NCI-H187 treated with DMSO at 0.1 percent for 48 hours (cell line): ENCODE data around the gene MTARC2.

Experiments
- DNase-seq: peaks from one replicate; lab custom pipeline; 2025; lab: John Stamatoyannopoulos, UW

Gene MTARC2

DNA sequence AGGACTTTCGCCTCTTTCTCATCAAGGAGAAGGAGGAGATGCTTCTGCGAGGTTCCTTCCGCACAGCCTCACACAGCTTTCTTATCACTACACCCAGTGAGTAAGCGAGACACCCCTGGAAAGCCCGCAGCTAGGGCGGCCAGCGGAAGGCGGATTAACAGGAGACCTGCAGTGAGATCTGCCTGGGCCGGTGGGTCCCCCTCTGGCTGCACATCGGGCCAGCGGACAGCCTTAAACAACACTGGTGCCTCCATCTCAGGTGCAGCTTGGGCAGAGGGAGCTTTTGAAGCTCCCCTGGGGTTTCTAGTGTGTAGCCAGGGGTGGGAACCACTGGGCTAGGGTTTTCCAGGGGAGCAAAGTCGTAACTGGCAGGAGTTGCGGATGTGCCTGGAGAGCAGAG is 21.1 kb downstream of the MTARC2 start:
- no peak for DNase-seq

DNA sequence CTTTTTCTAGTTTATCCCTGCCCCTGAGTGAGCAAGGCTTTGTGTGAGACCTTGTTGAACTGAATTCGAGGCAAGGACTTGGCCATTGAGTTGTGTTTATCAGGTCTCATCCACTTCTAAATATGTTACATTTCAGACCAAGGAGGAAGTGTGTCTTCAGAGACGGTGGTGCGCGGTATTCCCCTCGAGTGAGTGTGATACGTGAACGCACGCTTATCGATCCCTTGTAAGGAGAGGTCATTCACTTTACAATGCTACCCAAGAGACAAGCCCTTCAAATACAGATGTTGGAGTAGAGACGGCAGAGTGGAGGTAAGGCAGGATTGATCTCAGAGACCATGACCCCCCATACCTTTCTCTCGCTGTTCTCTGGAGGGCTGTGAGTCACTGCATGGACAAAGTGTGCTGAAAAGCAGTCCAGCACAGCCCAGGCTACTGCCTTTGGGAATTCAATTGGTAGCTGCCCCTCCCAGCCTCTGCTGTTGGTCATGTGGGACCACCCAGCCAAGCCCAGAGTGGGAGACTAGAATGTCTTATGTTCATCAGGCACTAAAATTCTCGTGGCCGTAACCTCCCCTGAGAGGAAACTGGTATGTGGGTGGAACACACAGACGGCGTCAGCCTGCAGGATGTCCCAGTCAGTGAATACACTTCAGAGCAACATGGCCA is 22.3 kb downstream of the MTARC2 start:
- no peak for DNase-seq

GRCh38 chr1:220772846-220773245 is 24.7 kb downstream of the MTARC2 start:
- DNase-seq = no peak

DNA sequence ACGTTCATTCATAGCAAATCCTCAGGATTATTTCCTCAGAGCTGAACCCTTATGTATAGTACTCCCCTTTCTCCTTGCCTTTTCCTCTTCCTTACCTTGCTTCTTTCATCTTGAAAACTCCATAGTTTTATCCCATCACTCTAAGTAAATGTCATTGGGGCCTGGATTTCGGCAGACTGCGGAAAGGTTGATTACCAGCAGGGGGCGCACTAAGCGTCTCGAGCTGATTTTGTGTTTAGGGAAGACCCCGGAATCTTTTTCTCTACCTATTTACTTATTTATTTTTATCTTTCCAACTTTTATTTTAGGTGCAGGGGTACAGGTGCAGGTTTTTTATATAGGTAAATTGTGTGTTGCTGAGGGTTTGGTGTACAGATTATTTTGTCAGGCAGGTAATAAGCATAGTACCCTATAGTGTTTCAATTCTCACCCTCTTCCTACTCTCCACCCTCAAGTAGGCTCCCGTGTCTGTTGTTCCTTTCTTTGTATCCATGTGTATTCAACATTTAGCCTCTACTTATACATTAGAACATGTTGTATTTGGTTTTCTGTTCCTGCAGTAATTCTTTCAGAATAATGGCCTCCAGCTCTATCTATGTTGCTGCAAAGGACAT is 27.2 kb downstream of the MTARC2 start:
- DNase-seq = no peak

- no peak for DNase-seq
Observed at GRCh38 chr1:220776254-220776653, 28.1 kb downstream of the MTARC2 start.

- DNase-seq = no peak
Observed at GRCh38 chr1:220776720-220777326, 28.7 kb downstream of the MTARC2 start.

DNA sequence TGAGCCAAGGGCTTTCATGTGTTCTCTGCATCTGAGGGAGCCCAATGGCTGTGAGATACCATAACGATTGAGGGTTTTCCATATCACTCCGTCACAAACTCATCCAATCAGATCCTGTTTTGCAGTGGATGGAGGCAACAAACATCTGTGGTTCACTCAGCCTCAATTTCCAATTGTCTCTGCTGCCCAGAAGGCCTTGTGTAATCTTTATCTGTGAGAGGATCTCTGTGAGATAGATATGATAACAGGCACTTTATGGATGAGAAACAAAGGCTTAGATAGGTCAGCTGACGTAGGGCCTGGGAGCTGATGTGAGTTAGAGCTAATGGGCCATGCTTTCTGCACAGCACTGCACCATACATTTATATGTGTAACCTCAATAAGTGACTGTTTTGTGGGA is 35.3 kb downstream of the MTARC2 start:
- DNase-seq = no peak

DNA sequence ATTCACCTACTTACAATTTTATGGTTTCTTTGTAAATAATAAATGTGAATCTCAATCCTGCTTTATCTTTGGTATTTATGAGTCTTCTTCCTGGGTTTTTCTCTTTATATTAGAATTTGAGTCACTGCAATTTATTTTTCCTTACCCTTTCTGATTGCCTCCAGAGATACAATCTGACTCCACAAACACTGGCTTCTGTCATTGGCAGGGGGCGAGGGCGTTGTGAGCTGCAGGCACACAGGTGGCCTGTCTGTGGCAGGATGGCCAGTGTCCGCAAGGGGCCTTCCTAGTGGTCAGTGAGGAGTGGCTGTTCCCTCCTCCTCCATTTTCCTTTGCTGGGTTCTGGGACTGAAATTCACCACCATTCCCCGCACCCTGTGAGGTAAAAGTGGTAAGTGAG is 36.6 kb downstream of the MTARC2 start:
- DNase-seq = no peak

DNA sequence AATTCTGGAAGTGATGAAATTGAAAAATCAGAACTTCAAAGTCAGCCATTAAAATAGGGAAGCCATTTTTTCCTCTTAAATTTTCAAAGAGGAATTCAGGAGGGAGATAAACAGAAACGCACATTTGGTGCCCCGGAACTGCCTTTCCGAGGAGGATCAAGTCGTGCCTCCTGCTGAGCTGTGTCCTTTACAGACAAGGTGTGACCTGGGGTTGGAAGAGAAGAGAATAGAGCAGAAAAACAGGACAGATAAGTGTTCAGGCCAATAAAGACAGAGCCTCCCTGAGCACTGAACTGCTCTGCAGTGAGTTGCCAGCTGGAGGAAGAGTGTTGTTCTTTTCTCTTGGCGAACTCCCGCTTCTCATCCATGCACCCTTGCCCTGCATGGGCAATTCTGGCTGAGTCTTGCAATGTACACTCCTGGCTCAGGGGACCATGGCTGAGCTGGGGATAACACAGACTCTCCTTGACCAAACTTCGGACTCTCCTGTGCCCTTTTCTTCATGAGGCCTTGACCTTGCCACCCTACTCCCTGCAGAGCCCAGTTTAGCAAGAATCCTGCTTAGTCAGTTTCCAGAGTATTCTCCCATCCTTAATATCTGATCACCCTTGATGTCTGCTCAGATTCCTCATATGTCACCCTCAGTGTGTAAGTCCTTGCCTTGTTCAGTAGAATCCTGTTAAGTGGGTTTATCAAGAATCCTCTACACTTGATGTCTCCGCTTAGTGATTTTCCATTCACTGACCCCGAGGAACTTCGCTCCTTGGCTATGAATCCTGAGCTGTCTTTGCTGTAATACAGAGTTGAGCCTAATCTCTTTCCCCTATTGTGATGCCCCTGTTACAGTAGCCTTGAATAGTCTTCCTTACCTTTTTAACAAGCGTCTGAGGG is 37.3 kb downstream of the MTARC2 start:
- no peak for DNase-seq

DNA sequence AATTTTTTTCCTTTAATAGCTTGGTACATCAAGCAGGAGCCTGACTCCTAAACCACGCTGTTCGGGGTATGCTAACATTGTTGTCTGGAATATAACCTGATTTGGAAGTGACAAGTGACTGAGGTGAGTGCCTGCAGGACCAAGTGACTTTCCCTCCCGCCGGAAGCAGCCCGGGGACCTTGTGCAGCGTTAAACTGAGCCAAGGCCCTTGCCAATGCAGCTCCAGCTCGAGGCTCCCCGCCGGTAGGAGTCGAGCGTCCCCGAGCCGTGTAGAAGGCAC is 37.9 kb downstream of the MTARC2 start:
- no peak for DNase-seq

DNA sequence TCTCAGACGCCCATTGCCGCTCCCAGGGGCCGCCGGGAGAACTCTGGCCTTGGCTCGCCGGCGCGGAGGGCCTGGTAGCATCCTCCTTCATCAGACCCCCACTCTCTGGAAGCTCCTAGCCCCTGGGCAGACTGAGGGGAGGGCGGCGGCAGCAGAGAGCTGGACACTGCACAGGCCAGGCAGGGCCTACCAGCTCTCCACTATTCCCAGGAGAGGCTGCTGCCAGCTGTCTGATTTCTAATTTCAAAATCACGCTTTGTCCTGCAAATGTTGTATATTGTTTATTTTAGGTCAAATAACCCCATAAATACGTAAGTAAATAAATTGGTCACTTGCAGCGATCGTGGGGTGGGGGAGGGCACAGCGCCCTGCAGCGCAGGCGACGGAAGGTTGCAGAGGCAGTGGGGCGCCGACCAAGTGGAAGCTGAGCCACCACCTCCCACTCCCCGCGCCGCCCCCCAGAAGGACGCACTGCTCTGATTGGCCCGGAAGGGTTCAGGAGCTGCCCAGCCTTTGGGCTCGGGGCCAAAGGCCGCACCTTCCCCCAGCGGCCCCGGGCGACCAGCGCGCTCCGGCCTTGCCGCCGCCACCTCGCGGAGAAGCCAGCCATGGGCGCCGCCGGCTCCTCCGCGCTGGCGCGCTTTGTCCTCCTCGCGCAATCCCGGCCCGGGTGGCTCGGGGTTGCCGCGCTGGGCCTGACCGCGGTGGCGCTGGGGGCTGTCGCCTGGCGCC is 38.4 kb downstream of the MTARC2 start, which contains the start of gene MTARC1:
MTARC1 (plus strand) TSS at position 577 of the 732 bp plus-strand sequence; CDS start at position 609, 32 bp downstream.
- DNase-seq = no peak

DNA sequence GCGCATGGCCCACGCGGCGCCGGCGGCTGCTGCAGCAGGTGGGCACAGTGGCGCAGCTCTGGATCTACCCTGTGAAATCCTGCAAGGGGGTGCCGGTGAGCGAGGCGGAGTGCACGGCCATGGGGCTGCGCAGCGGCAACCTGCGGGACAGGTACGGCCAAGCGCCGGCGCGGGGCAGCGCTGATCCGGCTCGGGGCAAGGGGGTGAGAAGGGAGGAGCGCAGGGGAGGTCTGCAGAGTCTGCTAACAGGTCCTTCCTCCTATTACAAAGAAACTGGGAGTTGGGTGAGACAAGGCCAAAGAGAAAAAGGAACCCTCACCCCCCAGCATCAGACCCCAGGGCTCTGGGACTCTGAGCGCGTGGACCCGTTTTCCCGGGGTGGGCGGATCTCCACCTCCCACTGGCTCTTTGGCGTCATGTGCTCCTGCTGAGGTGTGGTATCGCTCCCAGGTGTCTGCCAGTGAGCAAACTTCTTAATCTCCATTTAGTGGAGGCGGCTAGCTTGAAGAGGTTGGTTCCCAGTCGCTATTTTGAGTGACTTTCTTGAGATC is 39.0 kb downstream of the MTARC2 start:
- no peak for DNase-seq

- DNase-seq = no peak
Observed at GRCh38 chr1:220788900-220789299, 40.8 kb downstream of the MTARC2 start.

- DNase-seq = no peak
Observed at GRCh38 chr1:220789532-220790147, 41.5 kb downstream of the MTARC2 start.

DNA sequence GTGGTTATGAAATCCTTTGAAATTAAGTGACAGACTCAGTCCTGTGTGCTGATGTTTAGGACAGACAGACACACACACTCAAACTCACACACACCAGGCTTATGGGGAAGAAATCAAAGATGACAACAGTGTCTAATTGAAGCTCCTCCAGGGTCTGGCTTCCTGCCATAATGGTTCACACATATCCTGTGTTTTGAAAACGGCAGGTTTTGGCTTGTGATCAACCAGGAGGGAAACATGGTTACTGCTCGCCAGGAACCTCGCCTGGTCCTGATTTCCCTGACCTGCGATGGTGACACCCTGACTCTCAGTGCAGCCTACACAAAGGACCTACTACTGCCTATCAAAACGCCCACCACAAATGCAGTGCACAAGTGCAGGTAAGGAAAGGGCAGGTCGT is 43.2 kb downstream of the MTARC2 start:
- DNase-seq = no peak

GRCh38 chr1:220791956-220792355 is 43.8 kb downstream of the MTARC2 start:
- DNase-seq = no peak

GRCh38 chr1:220796530-220796929 is 48.4 kb downstream of the MTARC2 start:
- no peak for DNase-seq

- no peak for DNase-seq
Observed at GRCh38 chr1:220797044-220797443, 48.9 kb downstream of the MTARC2 start.

DNA sequence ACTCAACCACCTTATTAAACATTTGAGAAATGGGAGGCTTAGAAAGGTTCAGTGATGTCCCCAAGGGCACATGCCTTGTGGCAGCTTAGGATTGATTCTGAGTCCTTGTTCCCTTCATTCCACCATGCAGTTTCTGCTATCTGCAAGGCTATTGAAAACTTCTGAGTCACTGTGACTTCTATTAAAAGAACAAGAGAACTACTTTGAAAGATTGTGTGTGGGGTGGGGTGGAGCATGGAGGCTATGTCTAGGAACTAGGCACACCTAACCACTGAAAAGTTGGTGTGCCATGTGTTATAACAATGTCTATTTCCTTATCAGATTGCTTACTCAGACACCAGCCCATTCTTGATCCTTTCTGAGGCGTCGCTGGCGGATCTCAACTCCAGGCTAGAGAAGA is 49.4 kb downstream of the MTARC2 start:
- no peak for DNase-seq

- DNase-seq = no peak
Observed at GRCh38 chr1:220798338-220798737, 50.2 kb downstream of the MTARC2 start.

GRCh38 chr1:220800262-220800661 is 52.1 kb downstream of the MTARC2 start:
- no peak for DNase-seq
